ENCODE results near the gene RAPGEF1.
"Not testable (repeated sequence)": the region's sequence is repeated elsewhere in the genome, so short reads cannot be mapped to it uniquely, and the experiment has no call there.

The RAPGEF1 gene

GRCh38 chr9:131690462-131690861 is 49.4 kb downstream of the RAPGEF1 start:
- Histone ChIP-seq H3K9ac (ENCODE audit: low read length) (no peak overlapping the region), H3K9me2 (replicated peaks; ENCODE audit: insufficient read depth, low read length) (no peaks in the 10 kb centered on the region), H3K79me2 (ENCODE audit: insufficient read depth, low read length) (peaks cover 95% of the 10 kb centered on the region), H3K27me3 (ENCODE audit: low read length) (no peaks in the 10 kb centered on the region), H3K9me3 (ENCODE audit: insufficient read depth, low read length) (no peaks in the 10 kb centered on the region), H3K36me3 (ENCODE audit: low read length) (no peaks in the 10 kb centered on the region), H2AFZ (ENCODE audit: low read depth, low read length, severe bottlenecking) (no peak overlapping the region), H3K27ac (ENCODE audit: low read depth, low read length) (no peak overlapping the region), H3K4me3 (ENCODE audit: insufficient read depth, low read length, poor library complexity, severe bottlenecking) (no peak overlapping the region), H4K20me1 (ENCODE audit: low read depth, low read length) (peaks cover 15% of the 10 kb centered on the region; the same call in 1 of the 2 replicates), H3F3A (ENCODE audit: insufficient read depth) (peaks cover 8% of the 10 kb centered on the region), H3K4me2 (ENCODE audit: low read depth, low read length, poor library complexity, severe bottlenecking) (peak overlapping the region; percentile 7)
- no peak for TF ChIP-seq EZH2phosphoT487 (conservative IDR thresholded peaks at IDR 0.05; ENCODE audit: low read length)
- TF ChIP-seq, protein P1, sequence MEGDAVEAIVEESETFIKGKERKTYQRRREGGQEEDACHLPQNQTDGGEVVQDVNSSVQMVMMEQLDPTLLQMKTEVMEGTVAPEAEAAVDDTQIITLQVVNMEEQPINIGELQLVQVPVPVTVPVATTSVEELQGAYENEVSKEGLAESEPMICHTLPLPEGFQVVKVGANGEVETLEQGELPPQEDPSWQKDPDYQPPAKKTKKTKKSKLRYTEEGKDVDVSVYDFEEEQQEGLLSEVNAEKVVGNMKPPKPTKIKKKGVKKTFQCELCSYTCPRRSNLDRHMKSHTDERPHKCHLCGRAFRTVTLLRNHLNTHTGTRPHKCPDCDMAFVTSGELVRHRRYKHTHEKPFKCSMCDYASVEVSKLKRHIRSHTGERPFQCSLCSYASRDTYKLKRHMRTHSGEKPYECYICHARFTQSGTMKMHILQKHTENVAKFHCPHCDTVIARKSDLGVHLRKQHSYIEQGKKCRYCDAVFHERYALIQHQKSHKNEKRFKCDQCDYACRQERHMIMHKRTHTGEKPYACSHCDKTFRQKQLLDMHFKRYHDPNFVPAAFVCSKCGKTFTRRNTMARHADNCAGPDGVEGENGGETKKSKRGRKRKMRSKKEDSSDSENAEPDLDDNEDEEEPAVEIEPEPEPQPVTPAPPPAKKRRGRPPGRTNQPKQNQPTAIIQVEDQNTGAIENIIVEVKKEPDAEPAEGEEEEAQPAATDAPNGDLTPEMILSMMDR (IDR thresholded peaks at IDR 0.05; ENCODE audit: insufficient read depth, low read length, poor library complexity, severe bottlenecking), result no peak

DNA sequence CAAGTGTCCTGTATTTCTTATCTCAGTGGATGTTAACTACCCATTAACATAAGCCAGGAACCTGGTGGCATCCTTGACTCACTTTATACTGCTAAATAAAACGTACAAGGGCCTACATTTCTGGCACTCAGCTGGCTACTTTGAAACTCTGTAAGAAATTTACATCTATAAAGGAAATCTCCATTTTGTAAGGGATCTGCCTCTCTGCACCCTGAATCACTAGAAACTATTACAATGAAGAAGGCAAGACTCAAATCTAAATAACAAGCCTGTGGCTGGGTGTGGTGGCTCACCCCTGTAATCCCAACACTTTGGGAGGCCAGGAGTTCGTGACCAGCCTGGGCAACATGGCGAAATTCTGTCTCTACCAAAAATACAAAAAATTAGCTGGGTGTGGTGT is 51.5 kb downstream of the RAPGEF1 start:
- H2AFZ ChIP-seq (ENCODE audit: low read depth, low read length, severe bottlenecking), result no peak overlapping the region
- no peak overlapping the region for H3K4me3 ChIP-seq (ENCODE audit: insufficient read depth, low read length, poor library complexity, severe bottlenecking)
- no peaks in the 10 kb centered on the region for H3K36me3 ChIP-seq (ENCODE audit: low read length)
- no peaks in the 10 kb centered on the region for H3K27me3 ChIP-seq (ENCODE audit: low read length)
- H3K79me2 ChIP-seq (ENCODE audit: insufficient read depth, low read length), result peaks cover 76% of the 10 kb centered on the region
- H3K27ac ChIP-seq (ENCODE audit: low read depth, low read length), result no peak overlapping the region
- H3F3A ChIP-seq (ENCODE audit: insufficient read depth), result peaks cover 8% of the 10 kb centered on the region
- H3K9ac ChIP-seq (ENCODE audit: low read length), result no peak overlapping the region
- no peak overlapping the region for H3K4me2 ChIP-seq (ENCODE audit: low read depth, low read length, poor library complexity, severe bottlenecking)
- H3K9me3 ChIP-seq (ENCODE audit: insufficient read depth, low read length), result no peaks in the 10 kb centered on the region
- TF ChIP-seq, protein P1 (IDR thresholded peaks at IDR 0.05; ENCODE audit: insufficient read depth, low read length, poor library complexity, severe bottlenecking), result no peak
- TF ChIP-seq EZH2phosphoT487 (conservative IDR thresholded peaks at IDR 0.05; ENCODE audit: low read length), result no peak
- H3K9me2 ChIP-seq (replicated peaks; ENCODE audit: insufficient read depth, low read length), result no peaks in the 10 kb centered on the region
- H4K20me1 ChIP-seq (ENCODE audit: low read depth, low read length), result peaks cover 15% of the 10 kb centered on the region; the same call in 1 of the 2 replicates

GRCh38 chr9:131685753-131686706 is 53.8 kb downstream of the RAPGEF1 start:
- Histone ChIP-seq H3K4me3 (ENCODE audit: insufficient read depth, low read length, poor library complexity, severe bottlenecking) (no peak overlapping the region), H3K79me2 (ENCODE audit: insufficient read depth, low read length) (peaks cover 53% of the 10 kb centered on the region), H3K27me3 (ENCODE audit: low read length) (no peaks in the 10 kb centered on the region), H3F3A (ENCODE audit: insufficient read depth) (peaks cover 8% of the 10 kb centered on the region), H2AFZ (ENCODE audit: low read depth, low read length, severe bottlenecking) (no peak overlapping the region), H3K4me2 (ENCODE audit: low read depth, low read length, poor library complexity, severe bottlenecking) (no peak overlapping the region), H4K20me1 (ENCODE audit: low read depth, low read length) (0 out of 2 replicates have a peak, but pooled peaks cover 6% of the 10 kb centered on the region), H3K36me3 (ENCODE audit: low read length) (no peaks in the 10 kb centered on the region), H3K9me2 (replicated peaks; ENCODE audit: insufficient read depth, low read length) (no peaks in the 10 kb centered on the region), H3K9me3 (ENCODE audit: insufficient read depth, low read length) (no peaks in the 10 kb centered on the region), H3K27ac (ENCODE audit: low read depth, low read length) (no peak overlapping the region), H3K9ac (ENCODE audit: low read length) (no peak overlapping the region)
- TF ChIP-seq, protein P1 (IDR thresholded peaks at IDR 0.05; ENCODE audit: insufficient read depth, low read length, poor library complexity, severe bottlenecking), result no peak
- no peak for TF ChIP-seq EZH2phosphoT487 (conservative IDR thresholded peaks at IDR 0.05; ENCODE audit: low read length)

DNA sequence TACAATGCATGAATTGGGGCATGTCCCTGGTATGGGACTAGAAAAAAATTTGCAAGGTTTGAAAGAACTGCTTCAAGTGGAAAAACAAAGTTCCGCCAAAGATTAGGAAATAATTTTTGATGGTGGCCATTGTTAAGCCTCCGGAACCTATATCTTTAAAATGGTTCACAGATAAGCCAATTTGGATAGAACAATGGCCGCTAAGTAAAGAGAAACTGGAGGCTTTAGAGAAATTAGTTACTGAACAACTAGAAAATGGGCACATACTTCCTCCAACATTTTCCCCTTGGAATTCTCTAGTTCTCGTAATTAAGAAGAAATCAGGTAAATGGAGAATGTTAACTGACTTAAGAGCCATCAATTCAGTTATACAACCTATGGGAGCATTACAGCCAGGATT is 56.8 kb downstream of the RAPGEF1 start:
- not testable (repeated sequence) for H3K9me3 ChIP-seq (ENCODE audit: insufficient read depth, low read length); H3F3A ChIP-seq (ENCODE audit: insufficient read depth); H3K9ac ChIP-seq (ENCODE audit: low read length); H4K20me1 ChIP-seq (ENCODE audit: low read depth, low read length); H3K27ac ChIP-seq (ENCODE audit: low read depth, low read length); H3K4me3 ChIP-seq (ENCODE audit: insufficient read depth, low read length, poor library complexity, severe bottlenecking); H2AFZ ChIP-seq (ENCODE audit: low read depth, low read length, severe bottlenecking); H3K9me2 ChIP-seq (replicated peaks; ENCODE audit: insufficient read depth, low read length); H3K36me3 ChIP-seq (ENCODE audit: low read length); H3K4me2 ChIP-seq (ENCODE audit: low read depth, low read length, poor library complexity, severe bottlenecking); H3K27me3 ChIP-seq (ENCODE audit: low read length)
- peaks cover 43% of the 10 kb centered on the region for H3K79me2 ChIP-seq (ENCODE audit: insufficient read depth, low read length)

All from SU-DHL-6 (cell line).